ENCODE measurements around the gene MAD2L2. TPM values are rescaled to one million over a fixed set of nuclear protein-coding genes. Genes with fewer than 3 reads are reported as not detected.

Gene MAD2L2
- total RNA-seq, 4 donors from 2014 or later = 19.4 to 43.7 (median 24.3) TPM

DNA sequence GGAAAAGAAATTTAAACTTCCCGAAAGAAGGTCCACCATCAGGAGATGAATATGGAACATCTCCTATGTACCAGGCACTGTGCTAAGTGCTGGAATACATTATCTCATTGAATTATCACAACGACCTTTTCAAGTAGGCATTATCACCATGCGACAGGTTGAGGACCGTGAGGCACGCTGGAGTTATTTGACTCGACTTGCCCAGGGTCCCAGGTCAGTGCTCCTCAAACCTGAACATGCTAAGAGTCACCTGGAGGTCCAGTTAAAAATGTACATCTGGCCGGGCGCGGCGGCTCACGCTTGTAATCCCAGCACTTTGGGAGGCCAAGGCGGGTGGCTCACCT is 39.1 kb upstream of the MAD2L2 start:
- H3K27me3 ChIP-seq = peaks cover 14% of the 10 kb centered on the region
- no peak overlapping the region for H3K27ac ChIP-seq
- WGBS, 2 donors (ENCODE audit: low coverage in 1 of 2) = 56 to 76% methylated on average over 6 to 9 of the region's 12 CpGs
- no peaks in the 10 kb centered on the region for H3K36me3 ChIP-seq
- TF ChIP-seq EP300 (IDR thresholded peaks at IDR 0.05) (no peak), POLR2AphosphoS5 (IDR thresholded peaks at IDR 0.05) (no peak), POLR2A (IDR thresholded peaks at IDR 0.05) (no peak)
- TF ChIP-seq, protein P1, sequence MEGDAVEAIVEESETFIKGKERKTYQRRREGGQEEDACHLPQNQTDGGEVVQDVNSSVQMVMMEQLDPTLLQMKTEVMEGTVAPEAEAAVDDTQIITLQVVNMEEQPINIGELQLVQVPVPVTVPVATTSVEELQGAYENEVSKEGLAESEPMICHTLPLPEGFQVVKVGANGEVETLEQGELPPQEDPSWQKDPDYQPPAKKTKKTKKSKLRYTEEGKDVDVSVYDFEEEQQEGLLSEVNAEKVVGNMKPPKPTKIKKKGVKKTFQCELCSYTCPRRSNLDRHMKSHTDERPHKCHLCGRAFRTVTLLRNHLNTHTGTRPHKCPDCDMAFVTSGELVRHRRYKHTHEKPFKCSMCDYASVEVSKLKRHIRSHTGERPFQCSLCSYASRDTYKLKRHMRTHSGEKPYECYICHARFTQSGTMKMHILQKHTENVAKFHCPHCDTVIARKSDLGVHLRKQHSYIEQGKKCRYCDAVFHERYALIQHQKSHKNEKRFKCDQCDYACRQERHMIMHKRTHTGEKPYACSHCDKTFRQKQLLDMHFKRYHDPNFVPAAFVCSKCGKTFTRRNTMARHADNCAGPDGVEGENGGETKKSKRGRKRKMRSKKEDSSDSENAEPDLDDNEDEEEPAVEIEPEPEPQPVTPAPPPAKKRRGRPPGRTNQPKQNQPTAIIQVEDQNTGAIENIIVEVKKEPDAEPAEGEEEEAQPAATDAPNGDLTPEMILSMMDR (IDR thresholded peaks at IDR 0.05) = no peak
- peaks cover 0 to 35% (median 0%) of the 10 kb centered on the region in 3 donors for H3K4me1 ChIP-seq
- peak overlapping the region in 1 of 2 donors; percentile 46 for H3K4me3 ChIP-seq
- no peaks in the 10 kb centered on the region for H3K9me3 ChIP-seq
- peak; percentile 7 for ATAC-seq

DNA sequence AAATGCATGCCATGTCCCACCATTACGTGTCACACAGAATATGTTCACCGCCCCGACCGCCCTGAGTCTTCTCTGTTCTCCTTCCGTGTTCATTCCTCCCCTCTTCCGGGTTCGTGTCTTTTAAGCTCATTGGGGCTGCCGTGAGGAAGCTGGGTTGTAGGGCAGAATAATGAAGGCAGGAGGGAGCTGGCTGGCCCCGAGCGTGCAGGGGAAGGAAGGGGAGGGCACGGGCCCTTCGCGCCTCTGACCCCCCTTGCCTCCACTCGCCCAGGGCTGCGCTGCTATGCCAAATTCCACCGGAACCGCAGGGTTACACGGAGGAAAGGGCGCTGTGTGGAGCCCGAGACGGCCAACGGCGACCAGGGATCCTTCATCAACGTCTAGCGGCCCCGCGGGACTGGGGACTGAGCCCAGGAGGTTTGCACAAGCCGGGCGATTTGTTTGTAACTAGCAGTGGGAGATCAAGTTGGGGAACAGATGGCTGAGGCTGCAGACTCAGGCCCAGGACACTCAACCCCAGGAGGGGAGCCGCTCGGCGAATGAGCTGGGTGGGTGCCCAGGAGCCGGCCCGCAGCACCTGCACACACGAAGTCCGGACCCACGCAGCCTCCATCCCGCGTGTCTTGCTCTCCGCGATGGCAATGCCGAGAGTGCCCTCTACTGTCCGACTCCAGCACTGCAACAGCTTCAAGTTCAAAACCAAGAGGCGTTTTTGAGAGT is 38.5 kb upstream of the MAD2L2 start:
- ATAC-seq = peak; percentile 72
- Histone ChIP-seq H3K36me3 (no peaks in the 10 kb centered on the region), H3K4me1 (peaks cover 0 to 35% (median 0%) of the 10 kb centered on the region in 3 donors), H3K4me3 (peak overlapping the region; percentile 12 to 46), H3K27ac (peak overlapping the region in 3 of 4 donors; percentile 20 to 56 (median 26)), H3K9me3 (no peaks in the 10 kb centered on the region), H3K27me3 (peaks cover 19% of the 10 kb centered on the region)
- TF ChIP-seq POLR2AphosphoS5 (IDR thresholded peaks at IDR 0.05) = no peak
- TF ChIP-seq, protein P1 (IDR thresholded peaks at IDR 0.05) = peak; percentile 89 to 93 (median 92)
- WGBS, 2 donors (ENCODE audit: low coverage in 1 of 2) = 4 to 28% methylated on average over 6 to 10 of the region's 44 CpGs

- H3K9me3 ChIP-seq = no peaks in the 10 kb centered on the region
- 20 to 75% methylated on average over 1 to 4 of the region's 24 CpGs for WGBS, 2 donors (ENCODE audit: low coverage in 1 of 2)
- no peak overlapping the region for H3K27ac ChIP-seq
- TF ChIP-seq, protein P1 (IDR thresholded peaks at IDR 0.05) = no peak
- TF ChIP-seq EP300 (IDR thresholded peaks at IDR 0.05) (no peak), POLR2A (IDR thresholded peaks at IDR 0.05) (no peak), POLR2AphosphoS5 (IDR thresholded peaks at IDR 0.05) (no peak)
- H3K4me3 ChIP-seq = no peak overlapping the region
- H3K4me1 ChIP-seq = peaks cover 0 to 13% (median 0%) of the 10 kb centered on the region in 3 donors
- ATAC-seq = no peak
- no peaks in the 10 kb centered on the region for H3K36me3 ChIP-seq
- peaks cover 42% of the 10 kb centered on the region for H3K27me3 ChIP-seq
Observed at GRCh38 chr1:11714831-11715575, 34.1 kb upstream of the MAD2L2 start.

- Histone ChIP-seq H3K4me1 (no peaks in the 10 kb centered on the region), H3K36me3 (no peaks in the 10 kb centered on the region), H3K9me3 (no peaks in the 10 kb centered on the region), H3K4me3 (no peak overlapping the region), H3K27me3 (peaks cover 57% of the 10 kb centered on the region), H3K27ac (no peak overlapping the region)
- 80 to 85% methylated on average over 3 to 8 of the region's 11 CpGs for WGBS, 2 donors (ENCODE audit: low coverage in 1 of 2)
- TF ChIP-seq, protein P1 (IDR thresholded peaks at IDR 0.05) = no peak
- no peak for TF ChIP-seq EP300 (IDR thresholded peaks at IDR 0.05)
- no peak for TF ChIP-seq POLR2A (IDR thresholded peaks at IDR 0.05)
- no peak for TF ChIP-seq POLR2AphosphoS5 (IDR thresholded peaks at IDR 0.05)
- ATAC-seq = no peak
Observed at GRCh38 chr1:11713095-11713494, 32.1 kb upstream of the MAD2L2 start.
